Tibial nerve (tissue), 4 donors: ENCODE measurements around the gene SEC16A.

ENCODE experiments used
- CTCF ChIP-seq, 5 experiments: fragments of 200-600 bp in 3 of 5; fragments of 450-650 bp in 2 of 5; sonication (generic) in 3 of 5; IDR thresholded peaks; one replicate each; pipeline ENCODE4 v1.5.1; 2016 to 2019; ENCODE audit warnings: antibody characterized with exemption in 5 of 5, mild to moderate bottlenecking in 3 of 5, moderate library complexity in 2 of 5
- EP300 ChIP-seq, 2 donors: sonication (generic); formaldehyde crosslinking; IDR thresholded peaks; one replicate each; pipeline ENCODE4 v1.6.1; 2017; ENCODE audit warnings: antibody characterized with exemption in 2 of 2, mild to moderate bottlenecking in 1 of 2
- POLR2A ChIP-seq, 2 donors: fragments of 450-650 bp; IDR thresholded peaks; one replicate each; pipeline ENCODE4 v1.6.1; 2017; ENCODE audit warnings: antibody characterized with exemption in 2 of 2, mild to moderate bottlenecking in 2 of 2, moderate library complexity in 2 of 2

GRCh38 chr9:136429075-136429628 is 53.7 kb downstream of the SEC16A start:
- TF ChIP-seq EP300 (IDR thresholded peaks at IDR 0.05) (no peak), CTCF (IDR thresholded peaks at IDR 0.05) (no peak), POLR2A (IDR thresholded peaks at IDR 0.05) (no peak)
